ENCODE measurements around the gene IL15. TPM values are rescaled to one million over a fixed set of nuclear protein-coding genes. Genes with fewer than 3 reads are reported as not detected.

The IL15 gene
- total and polyA plus RNA-seq, 2 of the 8 experiments (the other 6 are each of a cell fraction or from before 2014, with no cell fraction given) = 0.30 to 0.61 TPM

GRCh38 chr4:141642063-141642462, 5.7 kb downstream of the IL15 start (continued):
- no peak for TF ChIP-seq CHD7 (IDR thresholded peaks at IDR 0.05; ENCODE audit: insufficient replicate concordance, low read length)
- no peak for TF ChIP-seq KDM1A (IDR thresholded peaks at IDR 0.05; ENCODE audit: borderline replicate concordance, low read length)
- no peak for TF ChIP-seq ATF3 (IDR thresholded peaks at IDR 0.05; ENCODE audit: insufficient read depth, low read depth, low read length)

All from H1 (cell line).